ENCODE data around the gene GCK.

GRCh38 chr7:44099669-44100068 lies 89.6 kb downstream of the GCK start:
- TF ChIP-seq CTCF (IDR thresholded peaks at IDR 0.05) (no peak), POLR2A (IDR thresholded peaks at IDR 0.05) (no peak), POLR2AphosphoS5 (IDR thresholded peaks at IDR 0.05) (no peak)
